GM19372 (cell line): ENCODE measurements around the gene RHBDL3.
A peak's percentile ranks its signal among the peaks of the same experiment; 100 is the strongest.
"Not testable (repeated sequence)": the region's sequence is repeated elsewhere in the genome, so short reads cannot be mapped to it uniquely, and the experiment has no call there.

Source experiments
- ATAC-seq: cut with Tn5 transposase; IDR thresholded peaks from one replicate; pipeline ENCODE4 v1.9.1; 2021; ENCODE audit warnings: mild to moderate bottlenecking, low read depth, moderate library complexity; ENCODE audit not compliant: unreplicated experiment

The RHBDL3 gene

GRCh38 chr17:32320847-32321246 is 55.2 kb downstream of the RHBDL3 start:
- no peak for ATAC-seq

DNA sequence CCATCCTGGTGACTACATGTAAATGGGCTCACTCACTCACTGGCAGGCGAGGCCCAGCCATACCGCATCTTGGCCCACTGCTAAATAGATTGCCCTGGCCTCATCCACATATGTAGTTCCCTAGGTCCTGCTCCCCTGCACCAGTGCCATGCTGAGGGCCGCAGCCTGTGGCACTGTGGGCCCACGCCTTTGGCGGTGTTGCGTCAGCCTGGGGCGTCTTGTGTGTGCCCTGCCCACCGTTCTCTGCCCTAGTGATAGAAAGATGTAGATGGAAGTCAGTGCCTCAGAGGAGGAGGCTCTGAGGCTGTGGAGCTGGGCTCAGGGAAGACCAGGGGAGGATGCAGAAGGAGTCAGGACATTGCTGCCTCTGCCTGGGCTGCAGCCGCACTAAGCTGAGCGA is 57.4 kb downstream of the RHBDL3 start:
- no peak for ATAC-seq

DNA sequence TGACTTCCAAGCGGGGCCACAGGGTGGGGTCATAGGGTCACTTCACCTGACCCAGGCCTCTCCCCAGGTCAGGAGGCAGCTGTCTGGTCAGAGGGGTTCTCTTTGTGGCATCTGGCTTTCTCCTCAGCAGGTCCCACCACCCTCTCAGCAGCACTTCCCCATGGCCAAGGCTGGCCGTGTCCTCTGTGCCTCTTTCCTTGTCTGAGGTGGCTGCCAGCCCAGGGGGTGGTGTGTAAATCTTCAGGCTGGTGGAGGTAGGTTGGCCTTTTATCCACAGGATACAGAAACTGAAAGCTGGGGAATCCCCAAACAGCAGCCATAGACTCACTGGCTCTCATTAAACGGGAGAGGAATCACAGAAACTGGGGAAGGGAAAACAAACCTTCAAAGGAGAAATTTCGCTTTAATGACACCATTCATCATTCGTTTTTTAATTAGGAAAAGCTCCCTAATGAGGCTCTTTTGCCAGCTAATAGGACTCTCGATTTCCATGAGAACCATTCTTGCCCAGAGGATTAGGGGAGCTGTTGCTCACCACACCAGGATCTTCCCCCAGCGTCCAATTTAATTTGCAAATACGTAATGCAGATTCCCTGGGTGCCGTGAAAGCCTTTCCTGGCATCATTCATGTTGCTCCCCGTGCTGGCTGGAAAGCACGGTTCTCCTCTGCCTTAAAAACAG is 58.3 kb downstream of the RHBDL3 start:
- no peak for ATAC-seq

DNA sequence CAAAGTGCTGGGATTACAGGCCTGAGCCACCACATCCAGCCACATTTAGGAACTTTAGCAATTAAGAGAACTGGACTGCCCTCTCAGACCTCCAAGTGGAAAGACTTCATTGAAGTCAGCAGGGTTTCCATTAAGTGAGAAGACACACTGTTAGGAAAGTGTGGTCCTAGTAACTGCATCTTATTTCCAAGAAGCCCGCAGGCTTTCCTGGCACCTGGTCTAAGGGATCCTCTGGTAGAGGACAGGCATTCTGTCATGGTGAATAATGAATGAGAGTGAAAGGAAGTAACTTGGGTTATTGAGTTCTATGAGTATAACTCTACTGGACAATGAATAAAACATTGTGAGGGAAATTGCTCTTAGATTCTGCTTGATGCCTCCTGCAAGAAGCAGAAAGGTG is 62.3 kb downstream of the RHBDL3 start:
- no peak for ATAC-seq

- ATAC-seq, result no peak
These were observed 64.5 kb downstream of the RHBDL3 start for GRCh38 chr17:32330147-32330546.

DNA sequence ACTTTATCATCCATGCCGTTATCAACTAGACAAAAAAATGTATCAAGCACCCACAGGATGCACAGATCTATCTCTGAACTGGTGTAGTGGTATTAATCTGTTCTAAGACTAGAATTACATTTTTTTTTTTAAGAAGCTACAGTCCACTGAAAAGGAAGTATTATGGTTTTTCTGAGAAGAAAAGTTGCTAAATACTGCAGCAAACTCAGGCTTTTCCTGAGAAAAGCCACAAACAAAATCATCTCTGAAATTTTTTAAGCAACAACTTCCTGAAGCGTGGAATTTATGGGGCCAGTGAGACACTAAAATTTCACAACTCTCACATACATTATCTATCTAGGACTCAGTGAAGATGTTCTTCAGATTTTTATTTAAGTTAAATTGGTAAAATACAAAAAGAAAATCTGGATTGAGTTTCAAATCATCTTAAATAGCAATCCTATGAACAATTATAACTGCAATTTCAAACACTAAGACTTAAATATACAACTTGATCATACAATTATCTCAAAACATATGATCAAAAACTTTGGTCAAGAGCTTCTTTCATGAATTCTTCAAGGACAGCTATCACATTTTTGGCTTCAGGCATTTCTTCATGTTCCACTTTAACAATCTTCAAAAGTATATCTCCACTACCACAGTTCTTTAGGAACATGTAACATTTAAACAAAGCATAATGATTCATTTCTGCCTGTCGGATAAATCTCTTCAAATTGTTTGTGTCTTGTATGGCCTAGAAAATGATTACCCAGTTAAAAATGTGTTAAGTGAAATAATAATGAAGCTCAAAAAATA is 65.8 kb downstream of the RHBDL3 start:
- ATAC-seq, result no peak

DNA sequence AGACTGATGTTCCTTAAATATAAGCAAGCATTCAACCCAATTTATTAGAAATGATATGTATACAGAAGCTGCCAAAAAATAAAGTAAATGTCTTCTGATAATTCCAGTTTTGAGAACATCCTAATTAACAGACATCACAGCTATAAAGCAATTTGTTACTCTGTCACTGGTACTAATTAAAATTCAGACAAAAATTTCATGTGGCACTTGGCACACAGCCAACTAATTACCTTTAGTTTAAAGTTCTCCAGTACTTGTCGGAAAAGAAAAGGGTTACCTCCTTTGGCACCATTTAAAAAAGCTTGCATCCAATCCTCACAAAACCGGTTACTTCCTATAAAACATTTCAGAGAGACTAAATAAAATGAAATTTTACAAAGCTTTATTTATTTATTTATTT is 67.6 kb downstream of the RHBDL3 start:
- no peak for ATAC-seq

- ATAC-seq, result no peak
These were observed 69.4 kb downstream of the RHBDL3 start for GRCh38 chr17:32335046-32335445.

- no peak for ATAC-seq
These were observed 70.1 kb downstream of the RHBDL3 start for GRCh38 chr17:32335687-32336086.

GRCh38 chr17:32341141-32341856 is 75.7 kb downstream of the RHBDL3 start:
- ATAC-seq, result peak; percentile 13

GRCh38 chr17:32341857-32342602 is 76.4 kb downstream of the RHBDL3 start, which contains the start of gene C17orf75:
C17orf75 (minus strand) TSS chr17:32342173; CDS start chr17:32342139, 34 bp downstream.
- ATAC-seq, result peak; percentile 87

DNA sequence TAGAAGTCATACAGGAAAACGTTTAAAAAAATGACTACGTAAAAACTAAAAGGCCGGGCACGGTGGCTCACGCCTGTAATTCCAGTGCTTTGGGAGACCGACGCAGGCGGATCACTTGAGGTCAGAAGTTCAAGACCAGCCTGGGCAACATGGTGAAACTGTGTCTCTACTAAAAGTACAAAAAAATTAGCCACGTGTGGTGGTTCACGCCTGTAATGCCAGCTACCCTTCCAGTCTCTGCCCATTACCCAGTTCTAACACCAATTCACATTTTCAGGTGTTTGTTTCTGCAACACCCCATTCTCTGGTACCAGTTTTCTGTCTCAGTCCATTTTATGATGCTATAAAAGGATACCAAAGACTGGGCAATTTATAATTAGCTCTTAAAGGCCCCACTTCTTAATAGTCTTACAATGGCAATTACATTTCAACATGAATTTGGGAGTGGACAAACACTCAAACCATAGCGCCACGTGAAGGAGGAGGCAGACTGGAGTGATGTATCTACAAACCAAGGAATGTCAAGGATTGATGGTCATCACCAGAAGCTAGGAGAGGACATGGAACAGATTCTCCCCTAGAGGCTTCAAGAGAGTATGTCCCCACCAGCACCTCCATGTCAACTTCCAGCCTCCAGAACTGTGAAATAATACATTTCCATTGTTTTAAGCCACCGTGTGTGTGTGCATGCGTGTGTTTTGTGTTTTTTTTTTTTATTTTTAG is 77.1 kb downstream of the RHBDL3 start:
- ATAC-seq, result no peak

DNA sequence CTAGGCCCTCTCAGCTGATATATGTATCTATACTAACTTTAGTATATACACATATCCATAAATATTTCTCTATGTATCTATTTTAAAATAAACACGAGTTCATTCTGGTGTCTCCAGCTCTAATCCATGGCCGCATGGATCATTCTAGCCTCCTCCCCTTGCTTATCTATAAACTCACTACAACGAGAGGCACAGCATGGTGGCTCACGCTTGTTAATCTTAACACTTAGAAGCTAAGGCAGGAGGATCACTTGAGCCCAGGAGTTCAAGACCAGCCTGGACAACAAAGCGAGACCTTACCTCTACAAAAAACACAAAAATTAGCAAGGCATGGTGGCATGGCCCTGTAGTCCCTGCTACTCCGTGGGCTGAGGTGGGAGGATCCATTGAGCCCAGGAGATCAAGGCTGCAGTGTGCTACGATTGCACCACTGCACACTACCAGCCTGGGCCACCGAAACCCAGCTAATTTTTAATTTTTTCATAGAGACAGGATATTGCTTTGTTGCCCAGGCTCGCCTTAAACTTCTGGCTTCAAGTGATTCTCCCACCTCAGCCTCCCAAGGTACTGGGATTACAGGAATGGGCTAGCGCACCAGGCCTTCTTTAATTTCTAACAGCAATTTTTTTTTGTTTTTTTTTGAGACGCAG is 80.4 kb downstream of the RHBDL3 start:
- ATAC-seq, result no peak

- ATAC-seq, result no peak
These were observed 82.8 kb downstream of the RHBDL3 start for GRCh38 chr17:32348483-32348800.

DNA sequence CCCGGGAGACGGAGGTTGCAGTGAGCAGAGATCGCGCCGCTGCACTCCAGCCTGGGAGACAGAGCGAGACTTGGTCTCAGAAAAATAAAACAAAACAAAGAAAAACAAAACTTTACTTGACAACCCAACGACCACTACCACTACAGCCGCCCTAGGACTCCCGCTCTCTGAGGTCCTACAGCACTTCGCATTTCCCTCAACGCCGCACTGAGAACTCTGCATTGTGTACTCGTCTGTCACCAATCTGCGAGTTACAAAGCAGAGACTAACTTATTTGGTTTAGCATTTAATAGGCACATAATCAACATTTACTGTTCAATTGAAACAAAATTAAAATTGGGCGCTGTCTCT is 83.8 kb downstream of the RHBDL3 start:
- ATAC-seq, result no peak

DNA sequence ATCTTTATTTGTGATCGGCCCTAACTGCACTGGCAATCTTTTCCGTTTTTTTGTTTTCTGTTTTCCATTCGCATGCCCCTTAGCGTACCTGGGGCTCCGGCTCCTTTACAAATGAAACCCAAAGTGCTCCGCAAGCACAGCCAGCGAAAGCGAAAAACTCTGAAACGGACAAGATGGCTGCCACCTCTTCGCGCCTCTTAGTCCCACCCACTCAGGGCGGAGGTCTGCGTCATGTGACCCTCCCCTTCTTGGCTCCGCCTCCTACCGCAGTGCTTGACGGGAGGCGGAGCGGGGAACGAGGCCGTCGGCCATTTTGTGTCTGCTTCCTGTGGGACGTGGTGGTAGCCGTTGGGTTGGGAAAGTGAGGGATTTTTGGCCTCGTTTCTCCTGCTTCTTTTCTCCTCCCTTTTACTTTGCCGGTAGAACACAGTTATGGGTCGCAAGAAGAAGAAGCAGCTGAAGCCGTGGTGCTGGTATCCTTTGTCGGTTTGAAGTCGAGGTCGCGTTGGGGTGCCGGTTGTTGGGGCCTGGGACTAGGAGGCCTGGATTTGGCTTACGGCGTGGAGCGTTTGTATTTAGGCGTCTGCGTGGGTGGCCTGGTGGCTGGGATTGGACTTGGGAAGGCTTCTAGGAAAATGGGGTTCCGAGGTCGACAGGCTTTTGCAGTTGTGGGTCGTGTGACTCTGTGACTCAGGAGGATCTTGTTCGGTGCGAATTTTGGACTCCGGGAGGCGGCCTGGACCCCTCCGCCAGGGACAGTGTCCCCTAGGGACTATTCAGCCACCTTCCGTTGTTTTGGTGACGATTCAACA is 84.4 kb downstream of the RHBDL3 start, which contains the start of gene ZNF207:
Gene ZNF207, plus strand, starts transcription at position 304 of the 812 bp plus-strand sequence. Its CDS starts 129 bp downstream, at position 433.
- ATAC-seq, result peak; percentile 90

DNA sequence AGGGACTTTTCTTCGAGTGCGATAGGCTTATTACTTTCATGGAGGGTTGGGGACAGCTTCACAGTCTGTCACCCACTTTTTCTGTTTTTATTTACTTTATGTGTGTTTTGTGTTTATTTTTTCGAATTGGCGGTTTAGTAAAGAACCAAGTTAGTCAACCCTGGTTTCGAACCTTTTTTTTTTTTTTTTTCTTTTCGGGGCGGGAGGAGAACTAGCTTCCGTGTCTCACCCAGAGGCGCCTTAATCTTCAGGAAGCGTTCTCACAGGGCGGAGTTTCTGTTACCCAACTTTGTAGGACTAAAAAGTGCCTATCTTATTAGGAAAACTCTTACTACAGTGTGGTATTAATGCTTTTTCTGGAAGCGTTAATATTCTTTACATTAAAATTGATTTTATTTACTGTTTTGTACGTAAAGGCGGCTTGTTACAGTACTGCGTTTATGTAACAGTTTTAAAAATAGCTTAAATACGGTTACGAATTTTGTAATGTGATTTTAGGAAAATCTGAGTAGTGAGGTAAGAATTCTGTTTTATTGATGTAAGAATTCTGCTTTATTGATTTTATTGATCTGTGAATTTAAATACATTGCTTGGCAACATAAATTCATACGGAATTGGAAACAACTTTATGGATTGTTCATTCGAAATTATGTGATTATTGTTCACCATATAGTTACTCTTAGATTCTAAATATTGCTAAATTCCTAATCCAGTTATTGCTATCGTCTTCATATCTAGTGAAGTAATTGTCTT is 85.2 kb downstream of the RHBDL3 start:
- no peak for ATAC-seq

GRCh38 chr17:32352734-32353133 is 87.1 kb downstream of the RHBDL3 start:
- ATAC-seq, result not testable (repeated sequence)
